ENCODE measurements around the gene XPO1.
A peak's percentile ranks its signal among the peaks of the same experiment; 100 is the strongest.

DNA sequence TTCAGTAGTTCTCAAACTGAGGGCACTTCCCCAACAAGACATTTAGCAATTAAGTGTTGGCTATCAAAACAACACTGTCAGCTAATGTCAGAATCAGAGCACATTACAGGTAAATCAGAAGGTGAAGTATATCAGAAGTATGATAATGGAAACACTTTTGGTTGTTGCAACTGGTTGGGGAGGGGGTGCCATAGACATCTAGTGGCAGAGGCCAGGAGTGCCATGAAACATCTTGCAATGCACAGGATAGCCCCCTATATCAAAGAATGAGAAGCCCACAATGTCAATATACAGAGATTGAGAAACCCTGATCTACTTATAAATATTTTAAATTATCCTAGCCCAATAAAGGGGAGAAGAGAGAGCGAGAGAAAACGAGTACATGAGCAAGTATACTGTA is 4.9 kb upstream of the XPO1 start:
- TF ChIP-seq EZH2 (IDR thresholded peaks at IDR 0.05; ENCODE audit: borderline replicate concordance, low read depth, low read length, poor library complexity, severe bottlenecking): no peak
- TF ChIP-seq, protein P1, sequence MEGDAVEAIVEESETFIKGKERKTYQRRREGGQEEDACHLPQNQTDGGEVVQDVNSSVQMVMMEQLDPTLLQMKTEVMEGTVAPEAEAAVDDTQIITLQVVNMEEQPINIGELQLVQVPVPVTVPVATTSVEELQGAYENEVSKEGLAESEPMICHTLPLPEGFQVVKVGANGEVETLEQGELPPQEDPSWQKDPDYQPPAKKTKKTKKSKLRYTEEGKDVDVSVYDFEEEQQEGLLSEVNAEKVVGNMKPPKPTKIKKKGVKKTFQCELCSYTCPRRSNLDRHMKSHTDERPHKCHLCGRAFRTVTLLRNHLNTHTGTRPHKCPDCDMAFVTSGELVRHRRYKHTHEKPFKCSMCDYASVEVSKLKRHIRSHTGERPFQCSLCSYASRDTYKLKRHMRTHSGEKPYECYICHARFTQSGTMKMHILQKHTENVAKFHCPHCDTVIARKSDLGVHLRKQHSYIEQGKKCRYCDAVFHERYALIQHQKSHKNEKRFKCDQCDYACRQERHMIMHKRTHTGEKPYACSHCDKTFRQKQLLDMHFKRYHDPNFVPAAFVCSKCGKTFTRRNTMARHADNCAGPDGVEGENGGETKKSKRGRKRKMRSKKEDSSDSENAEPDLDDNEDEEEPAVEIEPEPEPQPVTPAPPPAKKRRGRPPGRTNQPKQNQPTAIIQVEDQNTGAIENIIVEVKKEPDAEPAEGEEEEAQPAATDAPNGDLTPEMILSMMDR (conservative IDR thresholded peaks at IDR 0.05; ENCODE audit: low read depth, low read length): peak; percentile 33; the same call in 1 of the 2 replicates
